Esophagus (tissue), 2 donors: ENCODE data around the gene RAET1G. TPM values are rescaled to one million over a fixed set of nuclear protein-coding genes. Genes with fewer than 3 reads are reported as not detected.
A peak's percentile ranks its signal among the peaks of the same experiment; 100 is the strongest.
"Not testable (repeated sequence)": the region's sequence is repeated elsewhere in the genome, so short reads cannot be mapped to it uniquely, and the experiment has no call there.

Experiments
- H3K27ac ChIP-seq, 2 donors: one replicate each; pipeline ENCODE4 v1.5.1; 2013; ENCODE audit warnings: low read depth in 2 of 2, mild to moderate bottlenecking in 2 of 2, inconsistent platforms in 1 of 2, low read length in 1 of 2, moderate library complexity in 1 of 2
- H3K27me3 ChIP-seq, 2 donors: one replicate each; pipeline ENCODE4 v1.6.1; 2013; ENCODE audit warnings: low read length in 2 of 2, control low read depth in 1 of 2, mild to moderate bottlenecking in 1 of 2; ENCODE audit not compliant: insufficient read depth in 2 of 2, control insufficient read depth in 1 of 2
- H3K36me3 ChIP-seq, 2 donors: one replicate each; pipeline ENCODE4 v1.6.1; 2013; ENCODE audit warnings: low read length in 1 of 2; ENCODE audit not compliant: control insufficient read depth in 2 of 2, insufficient read depth in 2 of 2
- H3K4me1 ChIP-seq, 2 donors: one replicate each; pipeline ENCODE4 v1.6.1; 2013; ENCODE audit warnings: low read length in 1 of 2; ENCODE audit not compliant: control insufficient read depth in 2 of 2, insufficient read depth in 2 of 2
- H3K4me3 ChIP-seq, 2 donors: one replicate each; pipeline ENCODE4 v1.5.1; 2013; ENCODE audit warnings: low read length in 2 of 2, mild to moderate bottlenecking in 2 of 2, low read depth in 1 of 2, moderate library complexity in 1 of 2
- H3K9me3 ChIP-seq, 2 donors: one replicate each; pipeline ENCODE4 v1.6.1; 2013; ENCODE audit warnings: mild to moderate bottlenecking in 2 of 2, low read depth in 1 of 2, low read length in 1 of 2, moderate library complexity in 1 of 2; ENCODE audit not compliant: control insufficient read depth in 2 of 2, insufficient read depth in 1 of 2
- WGBS, 2 donors: extraction: QIAGEN DNeasy Blood & Tissue Kit; methylation state at CpG; one replicate each; pipeline ENCODE4 v1.1.7; 2013; 5-methylcytosine and 5-hydroxymethylcytosine counted together
- polyA plus RNA-seq, 2 donors: library from polyadenylated mRNA; stranded (reverse); fragments of 200-250 nt; gene quantifications; one replicate each; pipeline ENCODE4 v1.2.3, GENCODE V29; 2013
- donor health status: healthy with polysubstance abuse.
- donor health status: Bipolar disorder and iron deficiency.

The RAET1G gene
- polyA plus RNA-seq, 2 donors, result 8.9 to 21.2 TPM

DNA sequence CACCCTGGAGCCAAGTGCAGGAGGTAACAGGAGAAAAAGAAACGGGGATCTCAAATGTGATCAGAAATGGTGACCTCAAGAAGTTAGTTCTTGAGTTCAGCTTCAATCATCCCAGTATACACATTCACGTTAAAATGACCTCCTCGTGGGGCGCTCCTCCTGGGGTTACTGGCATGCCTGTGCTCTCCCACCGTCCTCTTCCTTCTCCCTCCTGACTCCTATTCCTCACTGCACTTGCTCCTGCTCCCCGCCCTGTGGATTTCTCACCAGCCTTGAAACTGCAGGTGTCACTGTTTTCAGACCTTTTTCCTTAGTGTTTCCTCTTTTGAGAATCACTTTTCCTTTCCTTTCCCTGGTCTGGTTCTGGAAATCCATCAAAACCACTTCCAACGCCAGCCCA lies 23.7 kb upstream of the RAET1G start:
- H3K4me3 ChIP-seq, H3K27me3 ChIP-seq, H3K9me3 ChIP-seq, H3K27ac ChIP-seq, H3K4me1 ChIP-seq, H3K36me3 ChIP-seq: not testable (repeated sequence)
- 66 to 77% methylated on average over 7 of the region's 7 CpGs for WGBS, 2 donors

DNA sequence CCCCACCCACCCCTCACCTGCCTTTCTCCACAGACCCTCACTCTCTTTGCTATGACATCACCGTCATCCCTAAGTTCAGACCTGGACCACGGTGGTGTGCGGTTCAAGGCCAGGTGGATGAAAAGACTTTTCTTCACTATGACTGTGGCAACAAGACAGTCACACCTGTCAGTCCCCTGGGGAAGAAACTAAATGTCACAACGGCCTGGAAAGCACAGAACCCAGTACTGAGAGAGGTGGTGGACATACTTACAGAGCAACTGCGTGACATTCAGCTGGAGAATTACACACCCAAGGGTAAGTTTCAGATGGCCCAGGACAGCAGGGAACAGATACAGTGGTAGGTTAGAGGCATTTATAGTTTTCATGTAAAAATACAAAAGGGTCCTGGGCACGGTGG lies 22.4 kb upstream of the RAET1G start:
- WGBS, 2 donors, result 84 to 85% methylated on average over 4 to 5 of the region's 6 CpGs
- not testable (repeated sequence) for H3K27ac ChIP-seq, H3K4me3 ChIP-seq, H3K36me3 ChIP-seq, H3K9me3 ChIP-seq, H3K4me1 ChIP-seq, H3K27me3 ChIP-seq

DNA sequence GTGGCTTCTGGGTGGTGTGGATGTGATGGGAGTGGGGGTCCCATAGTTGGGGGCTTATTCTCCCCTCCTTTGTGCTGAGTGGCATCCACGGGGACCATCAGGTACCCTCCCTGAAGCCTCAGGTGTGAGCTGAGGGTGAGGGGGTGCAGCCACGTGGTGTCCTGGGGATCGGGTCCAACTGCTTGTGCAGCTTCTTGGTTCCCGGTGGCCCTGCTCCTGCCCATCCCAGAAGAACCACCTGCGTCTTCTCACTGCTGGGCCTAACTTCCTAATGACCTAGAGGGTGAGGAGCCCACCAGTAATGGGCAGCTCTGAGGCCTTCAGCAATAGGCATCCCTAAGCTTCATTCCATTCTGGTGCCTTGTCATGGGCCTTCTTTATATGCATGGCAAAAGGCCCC lies 20.4 kb upstream of the RAET1G start:
- not testable (repeated sequence) for H3K27ac ChIP-seq, H3K4me1 ChIP-seq, H3K36me3 ChIP-seq, H3K9me3 ChIP-seq, H3K4me3 ChIP-seq
- H3K27me3 ChIP-seq, result peaks cover 0 to 17% of the 10 kb centered on the region in 2 donors
- WGBS, 2 donors, result 76 to 81% methylated on average over 5 of the region's 5 CpGs

DNA sequence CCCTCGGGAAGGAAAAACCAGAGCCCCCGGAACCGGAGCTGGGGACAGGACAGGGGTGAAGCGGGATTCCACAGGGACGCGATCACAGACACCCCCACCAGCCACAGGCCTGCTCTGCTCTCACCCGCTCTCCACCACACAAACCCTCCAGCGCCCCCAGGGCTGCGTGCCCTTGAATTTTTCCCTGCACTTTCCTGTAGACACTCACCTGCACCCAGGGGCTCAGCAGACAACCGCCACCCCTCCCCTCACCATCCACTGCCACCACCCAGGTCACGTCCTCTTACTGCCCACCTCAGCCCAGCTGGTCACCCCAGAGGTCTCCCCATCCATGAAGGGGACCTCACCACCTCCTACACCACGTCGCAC lies 19.5 kb upstream of the RAET1G start:
- H3K4me3 ChIP-seq, result peak overlapping the region; percentile 52
- 27 to 33% methylated on average over 13 of the region's 13 CpGs for WGBS, 2 donors
- H3K27me3 ChIP-seq, result peaks cover 0 to 18% of the 10 kb centered on the region in 2 donors
- no peaks in the 10 kb centered on the region for H3K9me3 ChIP-seq
- H3K4me1 ChIP-seq, result no peaks in the 10 kb centered on the region
- H3K27ac ChIP-seq, result no peak overlapping the region
- no peaks in the 10 kb centered on the region for H3K36me3 ChIP-seq

DNA sequence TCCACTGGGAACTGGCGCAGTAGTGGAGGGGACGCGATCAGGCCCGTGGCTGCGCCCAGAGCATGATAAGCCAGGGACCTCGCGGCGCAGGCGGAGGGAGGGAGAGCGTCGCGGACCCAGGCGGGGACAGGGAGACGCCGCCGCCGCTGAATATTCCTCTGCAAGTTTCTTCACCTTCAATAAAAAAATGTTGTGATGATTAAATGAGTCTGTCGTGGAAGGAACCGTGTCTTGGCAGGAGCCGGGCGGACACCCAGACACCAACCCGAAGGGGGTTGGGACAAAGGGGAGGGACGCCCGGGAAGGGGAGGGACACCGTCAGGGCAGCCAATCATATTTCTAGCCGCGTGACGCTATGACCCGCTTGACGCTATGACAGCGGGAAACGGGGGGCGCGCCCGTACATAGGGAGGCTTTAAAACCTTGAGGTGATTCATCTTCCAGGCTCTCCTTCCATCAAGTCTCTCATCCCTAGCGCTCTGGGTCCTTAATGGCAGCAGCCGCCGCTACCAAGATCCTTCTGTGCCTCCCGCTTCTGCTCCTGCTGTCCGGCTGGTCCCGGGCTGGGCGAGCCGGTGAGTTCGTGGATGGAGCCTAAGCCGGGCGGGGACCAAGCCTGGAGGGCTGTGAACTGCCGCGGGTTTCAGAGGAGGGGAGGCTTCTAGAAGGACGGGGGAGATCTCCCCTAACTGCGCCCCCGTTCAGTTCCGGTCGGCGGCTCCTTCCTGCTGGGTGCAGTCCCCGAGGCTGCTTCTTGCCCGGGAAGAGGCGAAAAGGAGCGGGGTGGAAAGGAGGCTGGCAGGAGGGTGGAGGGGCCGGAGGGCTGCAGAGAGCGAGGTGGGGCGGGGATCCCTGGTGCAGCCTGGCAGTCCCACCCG lies 18.9 kb upstream of the RAET1G start, which contains the start of gene ULBP2:
Gene ULBP2, plus strand, starts transcription at position 432 of the 878 bp plus-strand sequence. Its CDS starts 59 bp downstream, at position 491.
- Histone ChIP-seq H3K9me3 (no peaks in the 10 kb centered on the region), H3K36me3 (no peaks in the 10 kb centered on the region), H3K4me1 (no peaks in the 10 kb centered on the region), H3K27ac (peak within 1 kb of the TSS in 1 of 2 donors; percentile 44), H3K27me3 (peaks cover 0 to 18% of the 10 kb centered on the region in 2 donors), H3K4me3 (peak within 1 kb of the TSS; percentile 52)
- 2 to 3% methylated on average over 57 to 62 of the region's 62 CpGs for WGBS, 2 donors

DNA sequence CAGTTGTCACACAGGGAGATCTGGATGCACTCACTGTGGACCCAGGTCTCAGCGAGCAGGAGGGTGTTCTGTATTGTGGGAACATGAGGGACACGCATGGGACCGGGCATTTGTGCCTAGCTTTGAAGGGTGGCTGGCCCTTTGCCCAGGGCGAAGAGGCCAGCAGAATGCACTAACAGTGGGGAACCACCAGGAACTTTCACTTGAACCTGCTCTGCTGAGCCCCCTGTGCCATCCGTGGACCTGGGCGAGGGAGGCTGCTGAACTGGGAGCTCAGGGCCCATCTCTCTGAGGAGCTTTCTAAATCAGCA lies 17.7 kb upstream of the RAET1G start:
- Histone ChIP-seq H3K27me3 (peaks cover 0 to 18% of the 10 kb centered on the region in 2 donors), H3K4me1 (no peaks in the 10 kb centered on the region)
- WGBS, 2 donors, result 42 to 48% methylated on average over 6 of the region's 6 CpGs

DNA sequence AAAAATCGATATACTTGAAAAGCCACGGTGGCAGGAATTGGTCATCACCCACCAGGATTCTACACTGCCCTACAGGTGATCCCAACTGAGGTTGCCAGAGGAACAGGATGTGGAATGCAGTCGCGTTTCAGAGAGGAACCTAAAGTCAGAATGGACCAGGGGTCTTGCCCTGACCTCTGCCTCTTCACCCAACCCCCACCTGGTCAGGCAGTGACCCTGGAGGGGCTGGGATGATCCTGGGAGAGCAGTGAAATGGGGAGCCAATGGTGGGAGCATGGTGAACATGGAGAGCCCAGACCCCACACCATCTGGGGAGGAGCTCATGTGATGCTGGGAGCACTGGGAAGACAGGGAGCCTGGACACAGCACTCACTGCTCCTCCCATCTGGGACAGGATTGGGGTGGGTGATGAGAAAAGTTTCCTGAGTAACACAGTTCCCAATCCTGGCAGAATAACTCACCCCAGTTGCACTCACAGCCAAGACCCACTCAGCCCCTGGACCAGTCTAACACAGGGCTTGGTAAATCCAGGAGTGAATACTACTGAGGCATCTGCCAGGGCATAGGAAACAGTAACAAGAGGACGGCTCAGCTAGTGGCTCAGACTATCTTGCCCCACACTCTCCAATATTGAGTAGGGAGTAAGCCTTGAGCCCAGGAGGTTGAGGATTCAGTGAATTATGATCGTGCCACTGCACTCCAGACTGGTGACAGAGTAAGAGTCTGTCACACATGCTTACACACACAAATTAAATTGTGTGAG lies 17.2 kb upstream of the RAET1G start:
- Histone ChIP-seq H3K27ac (no peak overlapping the region), H3K9me3 (no peaks in the 10 kb centered on the region), H3K27me3 (peaks cover 0 to 18% of the 10 kb centered on the region in 2 donors), H3K4me3 (no peak overlapping the region), H3K36me3 (no peaks in the 10 kb centered on the region), H3K4me1 (no peaks in the 10 kb centered on the region)
- 27 to 28% methylated on average over 6 of the region's 6 CpGs for WGBS, 2 donors

More for the DNA sequence above, 17.7 kb upstream of the RAET1G start:
- H3K36me3 ChIP-seq, result no peaks in the 10 kb centered on the region
- no peak overlapping the region for H3K27ac ChIP-seq
- H3K4me3 ChIP-seq, result no peak overlapping the region
- no peaks in the 10 kb centered on the region for H3K9me3 ChIP-seq

DNA sequence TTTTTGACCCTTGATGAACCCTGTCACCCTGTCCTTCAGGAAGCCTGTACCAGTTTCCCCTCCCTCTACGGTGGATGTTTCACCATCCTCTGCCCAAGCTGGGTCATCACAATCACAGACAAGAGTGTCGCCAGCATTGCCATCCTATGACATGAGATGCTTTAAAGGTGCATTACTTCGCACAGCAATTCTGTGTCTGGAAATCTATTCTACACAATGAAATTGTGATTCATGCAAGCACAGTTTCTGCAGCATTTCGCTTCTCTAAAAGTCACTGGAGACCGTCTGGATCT lies 16.4 kb upstream of the RAET1G start:
- Histone ChIP-seq H3K4me1 (no peaks in the 10 kb centered on the region), H3K36me3 (no peaks in the 10 kb centered on the region), H3K27me3 (peaks cover 0 to 18% of the 10 kb centered on the region in 2 donors), H3K4me3 (no peak overlapping the region), H3K9me3 (no peaks in the 10 kb centered on the region), H3K27ac (no peak overlapping the region)
- WGBS, 2 donors, result 31 to 39% methylated on average over 5 of the region's 5 CpGs

DNA sequence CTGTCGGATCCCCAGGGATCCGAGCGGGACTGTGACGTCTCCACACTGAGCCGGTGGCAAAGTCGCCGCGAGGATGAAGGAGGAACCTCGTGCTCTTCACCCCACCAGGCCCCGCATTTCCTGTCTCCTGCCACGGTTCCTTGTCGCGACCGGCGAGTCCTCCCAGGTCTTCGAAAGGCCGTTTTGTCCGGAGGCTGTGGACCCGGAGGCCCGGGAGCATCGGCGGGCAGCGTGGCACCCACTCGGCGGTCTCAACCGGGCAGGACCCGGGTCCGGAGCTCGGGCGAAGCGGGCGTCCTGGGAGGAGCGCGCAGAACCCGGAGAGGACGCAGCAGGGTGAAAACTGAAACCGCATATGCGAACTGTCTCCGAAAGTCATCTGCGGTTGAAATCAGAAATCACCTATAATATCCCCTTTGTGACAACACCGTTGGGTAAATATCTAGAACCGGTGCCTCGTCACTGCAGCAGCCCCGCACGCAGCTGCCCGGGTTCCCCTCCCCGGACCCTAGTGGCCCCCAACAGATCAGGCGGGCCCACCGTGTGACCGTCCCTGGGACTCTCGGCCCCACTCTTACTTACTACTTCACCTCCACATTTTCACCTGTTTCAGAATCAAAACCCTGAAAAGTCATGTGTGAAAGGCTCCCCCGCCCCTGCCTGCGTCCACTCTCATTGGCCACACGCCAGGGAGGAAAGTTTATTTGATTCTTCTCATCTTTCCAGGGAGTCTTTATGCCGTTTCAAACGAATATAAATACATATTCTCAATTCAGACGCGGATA lies 15.8 kb upstream of the RAET1G start:
- H3K27ac ChIP-seq, result no peak overlapping the region
- H3K4me3 ChIP-seq, result peak overlapping the region; percentile 56 to 62
- H3K27me3 ChIP-seq, result peaks cover 0 to 18% of the 10 kb centered on the region in 2 donors
- no peaks in the 10 kb centered on the region for H3K9me3 ChIP-seq
- 0 to 2% methylated on average over 58 of the region's 58 CpGs for WGBS, 2 donors
- H3K36me3 ChIP-seq, result no peaks in the 10 kb centered on the region
- no peaks in the 10 kb centered on the region for H3K4me1 ChIP-seq
